ENCODE results near the gene SCPEP1. TPM values are rescaled to one million over a fixed set of nuclear protein-coding genes. Genes with fewer than 3 reads are reported as not detected.
"Not testable (repeated sequence)": the region's sequence is repeated elsewhere in the genome, so short reads cannot be mapped to it uniquely, and the experiment has no call there.

Gene SCPEP1
- total RNA-seq, 1 experiment from 2014 or later, result 51.4 TPM

- no peak for TF ChIP-seq CTCF (IDR thresholded peaks at IDR 0.05; ENCODE audit: unreplicated experiment)
- intact Hi-C loops (cut with micrococcal nuclease), result loop anchor here (10.0 kb wide), 1 partner anchor 354 kb away; the partner anchor contains the start of gene NOG
- POLR2A ChIA-PET, result no interaction called here
- H3K4me1 Mint-ChIP-seq (ENCODE audit: insufficient read depth, unreplicated experiment), result no peaks in the 10 kb centered on the region
- no TSS peak for BruUV-seq (replicated peaks)
- no peak overlapping the region for H3K4me3 Mint-ChIP-seq (ENCODE audit: unreplicated experiment)
- CTCF ChIA-PET, result interaction anchor here (0.8 to 1.2 kb wide), 2 partner anchors 9 to 113 kb away, joined by 3 to 4 read pairs; no protein-coding TSS in a partner anchor
- H3K36me3 Mint-ChIP-seq (ENCODE audit: insufficient read depth, unreplicated experiment), result peaks cover 62% of the 10 kb centered on the region
- DNase-seq (ENCODE audit: unreplicated experiment), result no peak
- no peaks in the 10 kb centered on the region for H3K9me3 Mint-ChIP-seq (ENCODE audit: unreplicated experiment)
- no peaks in the 10 kb centered on the region for H3K27me3 Mint-ChIP-seq (ENCODE audit: insufficient read depth, unreplicated experiment)
- no peak overlapping the region for H3K27ac Mint-ChIP-seq (ENCODE audit: low read depth, unreplicated experiment)
Measured at GRCh38 chr17:56948491-56948890, 29.4 kb upstream of the SCPEP1 start.

DNA sequence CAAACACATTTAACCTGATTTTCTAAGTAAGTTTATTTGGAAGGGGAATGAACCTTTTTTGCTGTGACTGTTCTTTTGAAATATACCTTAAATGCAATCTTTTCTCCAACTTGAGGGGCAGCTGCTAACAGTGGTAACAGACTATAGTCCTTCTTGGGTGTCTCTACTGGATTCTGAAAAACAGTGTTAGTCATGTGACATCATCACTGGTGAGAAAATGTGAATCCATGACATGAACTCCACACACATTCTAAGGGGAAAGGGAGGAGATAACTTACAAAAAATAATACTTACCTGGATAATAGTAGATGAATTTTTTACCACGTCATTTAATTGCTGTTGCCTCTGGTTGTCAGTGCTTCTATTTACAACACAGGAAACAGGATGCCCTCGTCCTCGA is 28.3 kb upstream of the SCPEP1 start:
- intact Hi-C loops (cut with micrococcal nuclease), result loop anchor here (10.0 kb wide), 1 partner anchor 355 kb away; the partner anchor contains the start of gene NOG
- H3K36me3 Mint-ChIP-seq (ENCODE audit: insufficient read depth, unreplicated experiment), result peaks cover 58% of the 10 kb centered on the region
- TF ChIP-seq CTCF (IDR thresholded peaks at IDR 0.05; ENCODE audit: unreplicated experiment), result no peak
- DNase-seq (ENCODE audit: unreplicated experiment), result no peak
- no peak overlapping the region for H3K4me3 Mint-ChIP-seq (ENCODE audit: unreplicated experiment)
- H3K27ac Mint-ChIP-seq (ENCODE audit: low read depth, unreplicated experiment), result no peak overlapping the region
- POLR2A ChIA-PET, result interaction anchor here (0.6 kb wide), 1 partner anchor 28 kb away, joined by 3 read pairs; the partner anchor contains the start of gene SCPEP1
- no peaks in the 10 kb centered on the region for H3K27me3 Mint-ChIP-seq (ENCODE audit: insufficient read depth, unreplicated experiment)
- H3K9me3 Mint-ChIP-seq (ENCODE audit: unreplicated experiment), result no peaks in the 10 kb centered on the region
- CTCF ChIA-PET, result interaction anchor here (0.6 to 1.4 kb wide), 5 partner anchors 10 to 130 kb away, joined by 3 to 4 read pairs (median 3); partner anchors contain the start of genes COIL and TRIM25
- no peaks in the 10 kb centered on the region for H3K4me1 Mint-ChIP-seq (ENCODE audit: insufficient read depth, unreplicated experiment)
- BruUV-seq (replicated peaks), result no TSS peak

GRCh38 chr17:56956992-56957391 is 20.9 kb upstream of the SCPEP1 start:
- POLR2A ChIA-PET, result no interaction called here
- Mint-ChIP-seq H3K4me1 (ENCODE audit: insufficient read depth, unreplicated experiment) (no peaks in the 10 kb centered on the region), H3K27me3 (ENCODE audit: insufficient read depth, unreplicated experiment) (no peaks in the 10 kb centered on the region), H3K27ac (ENCODE audit: low read depth, unreplicated experiment) (no peak overlapping the region), H3K9me3 (ENCODE audit: unreplicated experiment) (no peaks in the 10 kb centered on the region), H3K36me3 (ENCODE audit: insufficient read depth, unreplicated experiment) (no peaks in the 10 kb centered on the region), H3K4me3 (ENCODE audit: unreplicated experiment) (no peak overlapping the region)
- intact Hi-C loops (cut with micrococcal nuclease), result no loop called here
- no TSS peak for BruUV-seq (replicated peaks)
- no peak for TF ChIP-seq CTCF (IDR thresholded peaks at IDR 0.05; ENCODE audit: unreplicated experiment)
- CTCF ChIA-PET, result interaction anchor here (0.6 to 0.7 kb wide), 4 partner anchors 54 to 1226 kb away, joined by 3 to 5 read pairs (median 4); no protein-coding TSS in a partner anchor
- DNase-seq (ENCODE audit: unreplicated experiment), result no peak

- peak; percentile 94 for TF ChIP-seq CTCF (IDR thresholded peaks at IDR 0.05; ENCODE audit: unreplicated experiment)
- intact Hi-C loops (cut with micrococcal nuclease), result loop anchor here (1.0 kb wide), 1 partner anchor 142 kb away; no protein-coding TSS in a partner anchor
- H3K4me1 Mint-ChIP-seq (ENCODE audit: insufficient read depth, unreplicated experiment), result peaks cover 5% of the 10 kb centered on the region
- no peaks in the 10 kb centered on the region for H3K27me3 Mint-ChIP-seq (ENCODE audit: insufficient read depth, unreplicated experiment)
- H3K27ac Mint-ChIP-seq (ENCODE audit: low read depth, unreplicated experiment), result peak within 1 kb of the TSS; percentile 46
- H3K9me3 Mint-ChIP-seq (ENCODE audit: unreplicated experiment), result no peaks in the 10 kb centered on the region
- peak; percentile 89 for DNase-seq (ENCODE audit: unreplicated experiment)
- CTCF ChIA-PET, result interaction anchor here (0.6 to 1.9 kb wide), 10 partner anchors 9 to 109 kb away, joined by 3 to 7 read pairs (median 3); no protein-coding TSS in a partner anchor
- peak within 1 kb of the TSS; percentile 73 for H3K4me3 Mint-ChIP-seq (ENCODE audit: unreplicated experiment)
- no peaks in the 10 kb centered on the region for H3K36me3 Mint-ChIP-seq (ENCODE audit: insufficient read depth, unreplicated experiment)
- POLR2A ChIA-PET, result interaction anchor here (0.8 to 2.4 kb wide), 5 partner anchors 16 to 127 kb away, joined by 3 to 17 read pairs (median 3); partner anchors contain the start of genes C17orf67, DGKE, SCPEP1 and TRIM25
- TSS peak; percentile 50 for BruUV-seq (replicated peaks)
Measured at GRCh38 chr17:56960596-56961538, 17.1 kb upstream of the SCPEP1 start, which contains the start of gene COIL. Gene COIL, minus strand, starts transcription at chr17:56961050. Its CDS starts 31 bp downstream, at chr17:56961019.

DNA sequence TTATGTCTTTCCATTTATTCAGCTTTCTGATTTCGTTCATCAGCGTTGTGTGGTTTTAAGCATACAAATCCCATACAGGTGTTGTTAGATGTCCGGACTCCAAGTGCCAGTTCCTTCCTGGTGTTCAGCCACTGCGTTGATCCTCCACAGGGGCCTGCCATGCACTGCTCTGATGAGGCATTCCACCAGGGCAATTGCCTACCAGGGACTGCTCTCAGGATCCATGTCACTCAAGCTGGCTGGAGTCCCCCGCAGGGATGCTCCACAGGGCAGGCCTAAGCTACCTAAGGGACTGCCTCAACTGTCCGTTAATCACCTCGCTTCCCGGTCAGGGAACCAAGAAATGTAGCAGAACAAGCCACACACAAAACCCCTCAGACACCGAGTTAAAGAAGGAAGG is 12.7 kb upstream of the SCPEP1 start:
- DNase-seq (ENCODE audit: unreplicated experiment); H3K27ac Mint-ChIP-seq (ENCODE audit: low read depth, unreplicated experiment); H3K9me3 Mint-ChIP-seq (ENCODE audit: unreplicated experiment); BruUV-seq (replicated peaks); POLR2A ChIA-PET; intact Hi-C loops (cut with micrococcal nuclease); H3K27me3 Mint-ChIP-seq (ENCODE audit: insufficient read depth, unreplicated experiment); H3K4me1 Mint-ChIP-seq (ENCODE audit: insufficient read depth, unreplicated experiment); H3K4me3 Mint-ChIP-seq (ENCODE audit: unreplicated experiment); H3K36me3 Mint-ChIP-seq (ENCODE audit: insufficient read depth, unreplicated experiment): not testable (repeated sequence)
- CTCF ChIA-PET, result interaction anchor here (0.6 to 0.8 kb wide), 3 partner anchors 14 to 1944 kb away, joined by 3 read pairs; no protein-coding TSS in a partner anchor
